ENCODE measurements around the gene COL18A1. TPM values are rescaled to one million over a fixed set of nuclear protein-coding genes. Genes with fewer than 3 reads are reported as not detected.
A peak's percentile ranks its signal among the peaks of the same experiment; 100 is the strongest.

COL18A1 gene
- total RNA-seq, 1 experiment from 2014 or later, result 0.11 TPM

DNA sequence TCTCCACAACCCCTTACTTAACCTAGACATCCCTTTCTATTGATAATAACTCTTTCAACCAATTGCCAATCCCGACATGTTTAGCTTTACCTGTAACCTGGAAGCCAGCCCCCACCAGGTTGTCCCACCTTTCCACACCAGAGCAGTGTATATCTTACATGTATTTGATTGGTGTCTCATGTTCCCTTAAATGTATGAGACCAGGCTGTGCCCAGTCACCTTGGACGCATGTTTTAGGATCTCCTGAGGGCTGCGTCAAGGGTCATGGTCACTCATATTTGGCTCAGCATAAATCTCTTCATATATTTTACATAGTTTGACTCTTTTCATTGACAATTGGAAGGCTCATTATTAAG lies 142.6 kb downstream of the COL18A1 start:
- H3K79me2 ChIP-seq (ENCODE audit: low read length), result no peaks in the 10 kb centered on the region
- H3K9me3 ChIP-seq (ENCODE audit: low read length), result no peaks in the 10 kb centered on the region
- H3K27ac ChIP-seq (ENCODE audit: low read length), result no peak overlapping the region
- no peaks in the 10 kb centered on the region for H4K20me1 ChIP-seq (ENCODE audit: insufficient read depth, low read depth, low read length)
- no peaks in the 10 kb centered on the region for H3K9me2 ChIP-seq (replicated peaks; ENCODE audit: insufficient read depth, low read length)
- no peak for DNase-seq
- no peak overlapping the region for H2AFZ ChIP-seq (ENCODE audit: low read length)
- no peaks in the 10 kb centered on the region for H3K36me3 ChIP-seq (ENCODE audit: insufficient read depth, low read length)
- H3K4me3 ChIP-seq (ENCODE audit: low read length), result no peak overlapping the region
- H3K27me3 ChIP-seq (ENCODE audit: low read length), result no peaks in the 10 kb centered on the region
- H3K4me2 ChIP-seq (ENCODE audit: low read depth, low read length, poor library complexity, severe bottlenecking), result no peak overlapping the region
- peaks cover 12% of the 10 kb centered on the region for H3K4me1 ChIP-seq (ENCODE audit: low read length)
- no peak overlapping the region for H3K9ac ChIP-seq (ENCODE audit: low read length)

DNA sequence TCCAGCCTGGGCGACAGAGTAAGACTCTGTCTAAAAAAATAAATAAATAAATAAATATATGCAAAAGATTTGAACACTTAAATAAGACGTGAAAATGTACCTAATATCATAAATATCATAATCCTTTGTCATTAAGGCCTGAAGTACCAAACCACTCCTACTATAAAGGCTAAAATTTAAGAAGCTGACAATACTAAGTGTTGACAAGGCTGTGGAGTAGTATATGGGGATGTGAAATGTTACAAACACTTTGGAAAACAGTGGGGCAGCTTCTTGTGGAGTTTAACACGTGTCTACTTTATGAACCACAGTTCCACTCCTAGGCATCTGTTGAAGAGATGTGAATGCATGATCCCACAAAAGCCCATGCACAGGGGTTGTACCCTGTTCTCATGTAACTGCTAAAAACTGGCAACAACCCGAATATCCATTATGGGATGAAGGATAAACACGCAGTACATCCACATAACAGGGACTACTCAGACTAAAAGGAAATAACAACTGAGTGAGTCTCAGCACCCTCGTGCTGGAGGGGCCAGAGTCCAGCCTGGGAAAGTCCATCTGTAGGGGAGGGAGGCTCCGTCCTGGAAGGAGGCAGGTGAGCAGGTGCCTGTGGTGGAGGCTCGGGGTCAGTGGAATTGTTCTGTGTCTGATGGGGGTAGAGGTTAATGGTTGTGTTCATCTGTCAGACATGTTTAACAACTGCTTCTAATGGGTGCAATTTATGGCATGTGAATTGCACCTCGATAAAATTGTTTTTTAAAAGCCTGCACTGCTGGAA lies 143.9 kb downstream of the COL18A1 start:
- Histone ChIP-seq H3K27me3 (ENCODE audit: low read length) (no peaks in the 10 kb centered on the region), H3K4me2 (ENCODE audit: low read depth, low read length, poor library complexity, severe bottlenecking) (no peak overlapping the region), H3K9ac (ENCODE audit: low read length) (no peak overlapping the region), H4K20me1 (ENCODE audit: insufficient read depth, low read depth, low read length) (no peaks in the 10 kb centered on the region), H2AFZ (ENCODE audit: low read length) (no peak overlapping the region), H3K4me3 (ENCODE audit: low read length) (no peak overlapping the region), H3K4me1 (ENCODE audit: low read length) (peaks cover 12% of the 10 kb centered on the region), H3K79me2 (ENCODE audit: low read length) (no peaks in the 10 kb centered on the region), H3K9me3 (ENCODE audit: low read length) (no peaks in the 10 kb centered on the region), H3K27ac (ENCODE audit: low read length) (no peak overlapping the region), H3K36me3 (ENCODE audit: insufficient read depth, low read length) (no peaks in the 10 kb centered on the region), H3K9me2 (replicated peaks; ENCODE audit: insufficient read depth, low read length) (no peaks in the 10 kb centered on the region)
- DNase-seq, result no peak

DNA sequence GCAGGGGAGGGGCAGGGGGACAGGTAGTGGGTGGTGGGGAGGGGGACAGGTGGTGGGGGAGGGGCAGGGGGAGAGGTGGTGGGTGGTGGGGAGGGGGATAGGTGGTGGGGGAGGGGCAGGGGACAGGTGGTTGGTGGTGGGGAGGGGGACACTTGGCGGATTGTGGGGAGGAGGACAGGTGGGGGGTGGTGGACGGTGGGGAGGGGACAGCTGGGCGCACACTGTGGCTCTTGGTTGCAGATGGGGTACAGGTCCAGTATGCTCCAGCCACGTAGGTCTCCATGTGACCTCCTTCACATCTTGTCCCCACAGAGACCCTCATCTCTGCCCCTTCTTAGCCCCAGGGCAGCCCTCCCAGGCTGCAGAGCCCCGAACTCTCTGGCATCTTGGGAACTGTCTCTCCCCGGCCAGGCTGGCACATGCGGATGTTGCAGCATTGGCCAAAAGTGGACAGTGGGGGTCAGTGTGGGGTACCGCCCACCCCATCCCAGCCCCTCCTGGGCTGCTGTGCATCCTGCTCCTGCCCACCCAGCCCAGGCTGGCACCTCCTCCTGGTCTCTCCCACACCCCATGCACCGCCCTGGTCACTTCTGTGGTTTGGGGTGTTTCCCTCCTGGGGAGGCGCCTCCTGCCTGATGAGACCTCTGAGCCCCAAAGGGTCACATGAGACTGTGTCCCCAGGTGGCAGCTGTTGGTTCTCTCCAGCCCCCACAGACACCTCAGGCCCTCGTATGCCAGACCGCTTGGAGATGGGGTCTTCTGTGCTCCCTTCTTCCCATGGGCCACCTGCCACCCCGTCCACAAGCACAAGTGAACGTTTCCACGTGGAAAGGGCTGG lies 144.9 kb downstream of the COL18A1 start:
- H3K27ac ChIP-seq (ENCODE audit: low read length), result no peak overlapping the region
- no peak overlapping the region for H3K4me2 ChIP-seq (ENCODE audit: low read depth, low read length, poor library complexity, severe bottlenecking)
- no peaks in the 10 kb centered on the region for H3K9me2 ChIP-seq (replicated peaks; ENCODE audit: insufficient read depth, low read length)
- H3K4me1 ChIP-seq (ENCODE audit: low read length), result peaks cover 15% of the 10 kb centered on the region
- H3K4me3 ChIP-seq (ENCODE audit: low read length), result no peak overlapping the region
- H2AFZ ChIP-seq (ENCODE audit: low read length), result no peak overlapping the region
- H4K20me1 ChIP-seq (ENCODE audit: insufficient read depth, low read depth, low read length), result no peaks in the 10 kb centered on the region
- DNase-seq, result no peak
- no peaks in the 10 kb centered on the region for H3K27me3 ChIP-seq (ENCODE audit: low read length)
- no peaks in the 10 kb centered on the region for H3K9me3 ChIP-seq (ENCODE audit: low read length)
- H3K9ac ChIP-seq (ENCODE audit: low read length), result no peak overlapping the region
- no peaks in the 10 kb centered on the region for H3K36me3 ChIP-seq (ENCODE audit: insufficient read depth, low read length)
- H3K79me2 ChIP-seq (ENCODE audit: low read length), result no peaks in the 10 kb centered on the region

DNA sequence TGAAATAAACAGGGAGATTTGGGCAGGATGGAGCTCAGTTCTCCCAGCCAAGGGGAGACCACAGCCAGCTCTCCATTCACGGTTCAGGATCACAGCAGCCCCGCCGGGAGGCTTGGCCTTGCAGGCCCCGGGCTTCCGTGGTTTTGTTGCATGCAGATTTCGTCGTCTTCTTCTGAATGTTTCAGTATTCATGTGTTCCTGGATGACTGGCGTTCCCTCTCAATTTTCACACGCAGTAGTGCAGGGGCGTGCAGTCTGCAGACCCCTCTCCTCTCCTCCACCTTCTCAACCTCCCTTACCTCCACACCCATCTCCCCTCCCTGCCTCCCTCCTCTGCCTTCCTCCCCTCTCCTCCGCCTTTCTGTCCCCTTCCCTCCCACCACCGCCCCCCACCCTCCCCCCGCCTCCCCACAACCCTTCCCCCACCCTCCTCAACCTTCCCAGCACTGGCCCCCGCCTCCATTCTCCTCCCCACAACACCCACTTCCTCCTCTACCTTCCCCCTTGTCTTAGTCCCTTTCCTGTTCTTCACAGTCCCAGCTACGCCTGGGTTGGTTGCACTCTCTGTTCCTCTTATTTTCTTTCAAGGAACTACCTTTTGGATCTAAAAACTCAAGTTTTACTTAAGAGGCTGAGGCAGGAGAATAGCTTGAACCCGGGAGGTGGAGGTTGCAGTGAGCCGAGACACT lies 145.7 kb downstream of the COL18A1 start:
- no peaks in the 10 kb centered on the region for H4K20me1 ChIP-seq (ENCODE audit: insufficient read depth, low read depth, low read length)
- no peak overlapping the region for H3K27ac ChIP-seq (ENCODE audit: low read length)
- H3K79me2 ChIP-seq (ENCODE audit: low read length), result no peaks in the 10 kb centered on the region
- DNase-seq, result peak; percentile 63
- H3K4me1 ChIP-seq (ENCODE audit: low read length), result peaks cover 18% of the 10 kb centered on the region
- no peak overlapping the region for H3K4me2 ChIP-seq (ENCODE audit: low read depth, low read length, poor library complexity, severe bottlenecking)
- no peaks in the 10 kb centered on the region for H3K36me3 ChIP-seq (ENCODE audit: insufficient read depth, low read length)
- H3K9me2 ChIP-seq (replicated peaks; ENCODE audit: insufficient read depth, low read length), result no peaks in the 10 kb centered on the region
- H2AFZ ChIP-seq (ENCODE audit: low read length), result no peak overlapping the region
- H3K4me3 ChIP-seq (ENCODE audit: low read length), result no peak overlapping the region
- no peak overlapping the region for H3K9ac ChIP-seq (ENCODE audit: low read length)
- no peaks in the 10 kb centered on the region for H3K27me3 ChIP-seq (ENCODE audit: low read length)
- no peaks in the 10 kb centered on the region for H3K9me3 ChIP-seq (ENCODE audit: low read length)

DNA sequence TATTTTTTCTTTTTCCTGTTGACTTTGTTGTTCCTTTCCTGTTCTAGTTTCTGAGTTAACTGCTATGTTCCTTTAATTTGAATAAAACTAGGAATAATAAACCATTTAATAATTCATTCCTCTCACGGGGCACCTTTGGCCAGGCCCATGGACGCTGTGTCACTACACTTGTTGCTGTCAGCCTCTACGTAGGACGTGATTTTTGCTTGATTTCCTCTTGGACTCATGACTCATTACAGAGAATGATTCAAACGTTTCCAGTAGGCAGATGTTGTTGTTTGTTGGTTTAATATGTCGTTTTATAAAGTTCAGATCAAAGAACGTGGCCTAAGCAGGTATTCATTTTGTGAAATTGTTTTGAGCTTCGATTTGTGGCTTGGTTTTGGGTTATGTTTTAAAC lies 146.4 kb downstream of the COL18A1 start:
- DNase-seq, result no peak

DNA sequence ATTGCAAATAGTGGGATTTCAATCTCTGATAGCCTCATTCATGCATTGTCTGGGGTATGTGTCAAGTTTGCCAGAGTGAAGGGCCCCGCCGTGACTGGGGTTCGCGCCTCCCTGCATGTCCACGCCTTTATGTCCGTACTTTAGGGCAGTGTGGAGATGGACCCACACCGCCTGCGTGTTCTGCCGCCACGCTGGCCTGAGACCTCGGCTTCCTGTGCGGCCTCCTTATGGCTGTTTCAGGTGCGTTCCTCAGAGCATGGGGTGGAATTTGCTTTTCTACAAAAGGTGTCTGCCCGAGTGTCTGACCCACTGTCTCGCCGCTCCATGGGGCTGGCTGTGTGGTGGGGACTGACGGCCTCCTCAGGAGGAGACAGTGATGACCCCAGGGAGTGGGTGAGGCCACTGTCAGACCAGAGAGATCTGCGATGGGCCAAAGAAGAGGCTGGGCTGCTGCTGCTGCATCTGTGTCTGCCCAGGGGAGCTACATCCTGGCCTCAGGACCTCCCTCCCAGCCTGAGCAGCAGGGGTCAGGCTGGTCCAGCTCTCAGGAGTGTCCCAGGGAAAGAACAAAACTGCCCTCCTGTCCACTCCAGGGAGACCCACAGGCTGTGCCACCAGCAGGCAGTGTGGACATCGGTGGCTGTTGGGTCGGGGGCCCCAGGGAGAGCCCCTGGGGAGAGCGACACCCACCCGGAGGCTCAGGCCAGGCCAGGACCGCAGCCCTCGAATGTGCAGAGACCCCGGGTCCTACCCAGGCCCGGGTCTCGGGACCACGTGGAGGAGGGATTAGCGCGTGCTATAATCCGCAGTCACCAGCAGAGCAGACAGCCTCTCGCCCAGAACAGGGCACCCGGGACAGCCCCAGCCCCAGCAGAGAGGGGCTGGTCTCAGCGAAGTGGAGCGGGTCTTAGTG lies 147.1 kb downstream of the COL18A1 start:
- H3K4me3 ChIP-seq (ENCODE audit: low read length), result no peak overlapping the region
- H3K9me3 ChIP-seq (ENCODE audit: low read length), result no peaks in the 10 kb centered on the region
- H3K9ac ChIP-seq (ENCODE audit: low read length), result no peak overlapping the region
- no peak overlapping the region for H3K27ac ChIP-seq (ENCODE audit: low read length)
- H3K27me3 ChIP-seq (ENCODE audit: low read length), result no peaks in the 10 kb centered on the region
- H3K36me3 ChIP-seq (ENCODE audit: insufficient read depth, low read length), result no peaks in the 10 kb centered on the region
- peaks cover 32% of the 10 kb centered on the region for H3K4me1 ChIP-seq (ENCODE audit: low read length)
- H3K9me2 ChIP-seq (replicated peaks; ENCODE audit: insufficient read depth, low read length), result no peaks in the 10 kb centered on the region
- H2AFZ ChIP-seq (ENCODE audit: low read length), result no peak overlapping the region
- H4K20me1 ChIP-seq (ENCODE audit: insufficient read depth, low read depth, low read length), result no peaks in the 10 kb centered on the region; the same call in 1 of the 2 replicates
- H3K79me2 ChIP-seq (ENCODE audit: low read length), result no peaks in the 10 kb centered on the region
- no peak for DNase-seq
- no peak overlapping the region for H3K4me2 ChIP-seq (ENCODE audit: low read depth, low read length, poor library complexity, severe bottlenecking)

More for the DNA sequence above, 146.4 kb downstream of the COL18A1 start:
- Histone ChIP-seq H3K9me2 (replicated peaks; ENCODE audit: insufficient read depth, low read length) (no peaks in the 10 kb centered on the region), H2AFZ (ENCODE audit: low read length) (no peak overlapping the region), H4K20me1 (ENCODE audit: insufficient read depth, low read depth, low read length) (no peaks in the 10 kb centered on the region), H3K36me3 (ENCODE audit: insufficient read depth, low read length) (no peaks in the 10 kb centered on the region), H3K27me3 (ENCODE audit: low read length) (no peaks in the 10 kb centered on the region), H3K4me2 (ENCODE audit: low read depth, low read length, poor library complexity, severe bottlenecking) (no peak overlapping the region), H3K9me3 (ENCODE audit: low read length) (no peaks in the 10 kb centered on the region), H3K79me2 (ENCODE audit: low read length) (no peaks in the 10 kb centered on the region), H3K27ac (ENCODE audit: low read length) (no peak overlapping the region), H3K4me1 (ENCODE audit: low read length) (peaks cover 24% of the 10 kb centered on the region), H3K4me3 (ENCODE audit: low read length) (no peak overlapping the region), H3K9ac (ENCODE audit: low read length) (no peak overlapping the region)

DNA sequence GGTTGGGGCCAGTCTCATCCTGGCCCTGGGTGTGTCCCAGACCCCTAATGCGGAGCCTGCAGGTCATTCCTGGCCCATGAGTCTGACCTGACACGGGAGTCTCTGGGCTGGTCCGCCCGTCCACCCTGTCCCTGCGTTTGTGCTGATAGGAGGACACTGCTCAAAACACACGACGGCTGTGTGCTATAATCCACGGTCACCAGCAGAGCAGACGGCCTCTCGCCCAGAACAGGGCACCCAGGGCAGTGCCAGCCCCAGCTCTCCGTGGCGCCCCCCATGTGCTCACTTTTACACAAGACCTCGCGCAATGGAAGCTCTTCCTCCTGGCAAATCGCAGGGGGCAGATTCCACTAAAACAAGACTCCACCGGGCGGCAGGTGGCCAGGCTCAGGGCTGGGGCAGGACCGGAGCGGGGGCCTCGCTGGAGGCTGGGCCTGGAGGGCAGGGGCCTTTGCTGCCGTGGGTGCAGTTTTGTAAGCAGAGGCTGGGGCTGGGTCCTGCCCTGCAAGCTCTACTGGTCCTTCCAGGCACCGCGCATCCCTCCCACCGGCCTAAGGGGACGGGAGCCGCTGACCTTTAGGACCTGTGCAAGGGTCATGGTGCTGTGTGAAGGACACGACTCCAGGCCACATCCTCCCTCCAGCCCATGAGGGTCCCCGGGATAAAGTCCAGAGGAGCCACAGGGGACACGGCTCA lies 147.9 kb downstream of the COL18A1 start:
- Histone ChIP-seq H3K27me3 (ENCODE audit: low read length) (no peaks in the 10 kb centered on the region), H3K4me2 (ENCODE audit: low read depth, low read length, poor library complexity, severe bottlenecking) (no peak overlapping the region), H3K9ac (ENCODE audit: low read length) (no peak overlapping the region), H3K79me2 (ENCODE audit: low read length) (no peaks in the 10 kb centered on the region), H3K9me3 (ENCODE audit: low read length) (no peaks in the 10 kb centered on the region), H3K9me2 (replicated peaks; ENCODE audit: insufficient read depth, low read length) (no peaks in the 10 kb centered on the region), H3K4me3 (ENCODE audit: low read length) (no peak overlapping the region), H3K27ac (ENCODE audit: low read length) (no peak overlapping the region), H3K4me1 (ENCODE audit: low read length) (peaks cover 33% of the 10 kb centered on the region), H4K20me1 (ENCODE audit: insufficient read depth, low read depth, low read length) (peaks cover 5% of the 10 kb centered on the region), H2AFZ (ENCODE audit: low read length) (no peak overlapping the region), H3K36me3 (ENCODE audit: insufficient read depth, low read length) (no peaks in the 10 kb centered on the region)
- DNase-seq, result no peak
